ENCODE results near the gene EIF5. TPM values are rescaled to one million over a fixed set of nuclear protein-coding genes. Genes with fewer than 3 reads are reported as not detected.

EIF5 gene
- total RNA-seq, 1 donor from 2014 or later = 192 TPM

DNA sequence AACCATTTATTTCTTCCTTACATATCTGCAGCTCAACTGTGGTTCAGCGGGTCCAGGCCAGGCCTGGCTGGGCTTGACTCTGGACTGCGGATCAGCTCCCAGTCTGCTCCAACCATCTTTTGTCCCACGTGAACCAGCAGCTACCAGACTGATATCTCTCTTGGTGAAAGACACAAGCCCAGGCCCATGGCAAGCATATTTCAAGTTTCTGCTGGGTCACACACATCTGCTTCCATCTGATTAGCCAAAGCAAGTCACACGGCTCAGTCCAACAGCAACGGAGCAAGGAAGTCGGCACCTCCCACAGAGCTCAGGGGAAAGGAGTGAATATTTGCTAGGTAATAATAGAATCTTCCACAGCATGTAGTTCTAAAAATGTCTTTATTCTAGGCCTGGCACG, 26.5 kb downstream of the EIF5 start:
- no peak for ATAC-seq
- no peak for DNase-seq (ENCODE audit: low spot score)

DNA sequence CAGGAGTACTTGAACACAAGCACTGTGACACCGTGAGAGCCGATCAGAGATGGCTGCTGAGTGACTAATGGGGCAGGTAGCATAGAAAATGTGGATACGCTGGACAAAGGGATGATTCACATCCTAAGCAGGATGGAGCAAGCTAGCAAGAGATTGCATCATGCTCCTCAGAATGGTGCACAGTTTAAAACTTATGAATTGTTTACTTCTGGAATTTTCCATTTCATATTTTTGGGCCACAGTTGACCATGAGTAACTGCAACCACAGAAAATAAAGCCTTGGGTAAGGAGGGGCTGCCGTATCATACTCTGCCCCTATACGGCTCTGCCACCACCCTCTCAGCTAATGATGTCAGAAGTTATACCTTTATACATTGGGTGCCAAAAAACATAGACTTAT, 27.8 kb downstream of the EIF5 start:
- DNase-seq (ENCODE audit: low spot score) = no peak
- no peak for ATAC-seq

DNA sequence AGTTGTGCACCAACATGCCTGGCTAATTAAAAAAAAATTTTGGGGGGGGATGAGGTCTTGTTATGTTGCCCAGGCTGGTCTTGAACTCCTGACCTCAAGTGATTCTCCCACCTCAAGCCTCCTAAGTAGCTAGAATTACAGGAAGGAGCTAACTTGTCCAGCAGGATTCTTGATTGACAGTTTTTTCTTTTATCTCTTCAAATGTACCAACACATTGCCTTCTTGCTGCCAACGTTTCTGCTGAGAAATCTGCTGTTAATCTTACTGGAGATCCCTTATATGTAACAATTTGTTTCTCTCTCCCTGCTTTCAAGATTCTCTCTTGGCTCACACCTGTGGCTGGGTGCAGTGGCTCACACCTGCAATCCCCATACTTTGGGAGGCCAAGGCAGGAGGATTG, 28.7 kb downstream of the EIF5 start:
- DNase-seq (ENCODE audit: low spot score) = no peak
- no peak for ATAC-seq

DNA sequence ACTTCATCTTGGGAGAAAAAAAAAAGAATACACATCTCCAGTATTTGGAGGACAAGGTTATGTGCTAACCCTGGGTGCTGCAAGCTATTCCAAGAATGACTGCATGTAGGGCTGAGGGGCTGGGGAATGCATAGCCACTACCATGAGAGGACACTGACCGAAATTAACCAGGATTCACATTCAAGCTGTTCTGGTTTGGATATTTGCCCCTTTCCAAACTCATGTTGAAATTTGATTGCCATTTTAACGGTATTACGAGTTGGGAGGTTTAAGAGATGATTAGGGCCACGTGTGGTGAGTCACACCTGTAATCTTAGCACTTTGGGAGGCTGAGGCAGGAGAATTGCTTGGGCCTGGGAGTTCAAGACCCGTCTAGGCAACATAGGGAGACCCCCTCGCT, 32.7 kb downstream of the EIF5 start:
- ATAC-seq (no peak), DNase-seq (ENCODE audit: low spot score) (no peak)

DNA sequence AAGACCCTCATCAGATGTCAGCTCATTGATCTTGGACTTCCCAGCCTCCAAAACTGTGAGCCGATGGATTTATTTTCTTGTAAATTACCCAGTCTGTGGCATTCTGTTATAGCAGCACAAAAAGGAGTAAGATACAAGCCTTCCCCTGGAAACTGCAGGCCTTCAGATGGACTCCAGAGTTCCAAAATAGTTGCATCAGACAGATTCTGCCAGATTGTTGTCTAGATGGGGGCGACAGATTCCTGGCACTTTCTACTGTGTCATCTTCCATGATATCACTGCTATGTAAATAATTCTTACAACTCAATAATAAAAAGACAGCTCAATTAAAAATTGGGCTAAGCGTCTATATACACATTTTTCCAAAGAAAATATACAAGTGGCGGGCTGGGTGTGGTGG, 34.0 kb downstream of the EIF5 start:
- DNase-seq (ENCODE audit: low spot score) = no peak
- ATAC-seq = no peak

DNA sequence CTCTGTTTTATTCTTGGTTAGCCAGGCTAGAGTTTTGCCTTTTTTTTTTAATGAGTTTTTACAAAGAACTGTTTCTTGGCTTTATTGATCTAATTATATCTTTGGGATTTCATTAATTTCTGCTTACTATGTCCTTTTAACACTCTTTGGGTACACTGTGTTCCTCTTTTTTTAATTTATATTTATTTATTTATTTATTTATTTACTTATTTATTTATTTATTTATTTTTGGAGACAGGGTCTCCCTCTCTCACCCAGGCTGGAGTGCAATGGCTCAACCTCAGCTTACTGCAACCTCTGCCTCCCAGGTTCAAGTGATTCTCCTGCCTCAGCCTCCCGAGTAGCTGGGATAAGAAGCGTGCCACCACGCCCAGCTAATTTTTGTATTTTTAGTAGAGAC, 36.0 kb downstream of the EIF5 start:
- DNase-seq (ENCODE audit: low spot score) (no peak), ATAC-seq (no peak)

DNA sequence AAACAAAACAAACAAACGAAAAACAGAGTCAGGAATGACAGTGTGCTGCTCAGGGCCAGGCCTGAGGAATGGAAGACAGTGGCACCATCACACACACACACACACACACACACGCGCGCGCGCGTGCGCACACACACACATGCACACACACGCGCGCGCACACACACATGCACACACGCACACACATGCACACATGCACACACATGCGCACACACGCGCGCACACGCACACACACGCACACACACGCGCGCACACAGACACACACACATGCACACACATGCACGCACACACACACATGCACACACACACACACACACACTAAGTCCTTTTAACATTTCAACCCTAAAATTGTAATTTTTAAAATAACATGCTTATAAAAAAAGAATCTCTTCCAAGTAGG, 38.0 kb downstream of the EIF5 start:
- DNase-seq (ENCODE audit: low spot score) (no peak), ATAC-seq (no peak)

DNA sequence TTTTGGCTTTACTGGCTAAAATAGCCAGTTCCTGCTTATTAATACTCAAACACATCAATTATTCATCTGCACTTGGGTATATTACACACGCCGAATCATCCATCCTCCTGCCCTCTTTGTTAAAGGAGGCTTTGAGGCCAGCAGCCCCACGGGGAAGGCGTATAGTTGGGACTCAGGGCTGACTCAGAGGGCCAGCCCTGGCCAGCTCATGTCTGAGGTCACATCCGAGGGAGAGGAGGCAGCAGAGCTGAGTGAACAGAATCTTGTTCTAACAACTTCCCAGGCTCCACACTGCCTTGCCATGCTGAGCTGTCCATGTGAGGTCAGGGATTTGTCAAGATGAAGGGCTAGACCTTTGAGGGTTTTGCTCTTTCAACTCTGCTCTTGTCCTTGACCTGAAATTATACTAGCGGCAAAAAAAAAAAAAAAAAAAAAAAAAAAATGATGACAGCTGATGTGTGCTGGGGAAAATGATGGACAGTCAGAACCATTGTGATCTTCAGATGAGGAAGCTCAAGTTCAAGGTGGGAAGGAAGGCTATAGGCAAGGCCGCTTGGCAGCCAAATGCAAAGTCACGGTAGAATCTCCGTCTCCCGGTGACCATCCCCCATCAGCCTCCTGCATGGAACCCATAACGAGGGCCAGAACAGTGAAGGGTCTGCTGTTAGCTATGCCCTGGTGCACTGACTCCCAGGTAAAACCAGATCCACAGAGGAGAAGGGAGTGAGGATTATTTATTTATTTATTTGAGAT, 38.7 kb downstream of the EIF5 start:
- ATAC-seq (no peak), DNase-seq (ENCODE audit: low spot score) (no peak)

DNA sequence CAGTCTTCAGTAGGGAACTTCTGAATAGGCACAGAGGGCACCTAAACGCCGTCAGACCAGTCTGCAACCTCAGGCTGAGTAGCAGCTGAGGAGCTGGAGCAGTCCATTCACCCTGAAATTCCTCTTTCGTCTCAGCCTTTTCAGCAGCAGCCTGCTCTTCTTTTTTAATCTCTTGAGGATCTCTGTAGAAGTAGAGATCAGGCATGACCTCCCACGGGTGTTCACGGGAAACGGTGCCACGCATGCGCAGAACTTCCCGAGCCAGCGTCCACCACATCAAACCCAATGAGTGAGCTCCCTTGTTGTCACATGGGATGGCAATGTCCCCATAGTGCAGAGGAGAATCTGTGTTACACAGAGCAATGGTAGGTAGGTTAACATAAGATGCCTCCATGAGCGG, 40.1 kb downstream of the EIF5 start:
- ATAC-seq (no peak), DNase-seq (ENCODE audit: low spot score) (no peak)

DNA sequence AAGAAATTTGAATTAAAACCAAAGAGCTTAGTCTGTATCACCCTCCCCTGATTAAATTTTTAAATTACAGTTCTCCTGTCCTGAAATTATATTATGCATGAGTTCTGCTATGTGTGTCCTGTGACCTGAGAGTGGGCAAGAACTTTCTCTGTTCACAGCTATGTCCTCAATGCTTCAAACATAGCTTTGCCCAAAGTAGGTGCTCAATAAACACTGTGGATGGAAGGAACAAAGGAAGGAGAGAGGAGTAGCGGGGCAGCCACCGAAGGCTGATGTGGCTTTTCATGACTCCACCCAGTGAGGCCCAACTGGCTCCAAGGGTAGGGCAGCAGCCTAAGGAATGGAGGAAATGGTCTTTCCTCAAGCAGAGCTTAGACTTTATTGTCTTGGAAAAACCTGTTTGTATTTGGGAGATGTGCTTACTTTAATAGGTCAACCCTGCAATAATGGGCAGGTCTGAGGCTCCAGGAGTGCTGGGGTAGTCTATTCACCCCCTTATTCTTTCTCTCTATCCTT, 43.5 kb downstream of the EIF5 start:
- DNase-seq (ENCODE audit: low spot score) = no peak
- ATAC-seq = no peak

DNA sequence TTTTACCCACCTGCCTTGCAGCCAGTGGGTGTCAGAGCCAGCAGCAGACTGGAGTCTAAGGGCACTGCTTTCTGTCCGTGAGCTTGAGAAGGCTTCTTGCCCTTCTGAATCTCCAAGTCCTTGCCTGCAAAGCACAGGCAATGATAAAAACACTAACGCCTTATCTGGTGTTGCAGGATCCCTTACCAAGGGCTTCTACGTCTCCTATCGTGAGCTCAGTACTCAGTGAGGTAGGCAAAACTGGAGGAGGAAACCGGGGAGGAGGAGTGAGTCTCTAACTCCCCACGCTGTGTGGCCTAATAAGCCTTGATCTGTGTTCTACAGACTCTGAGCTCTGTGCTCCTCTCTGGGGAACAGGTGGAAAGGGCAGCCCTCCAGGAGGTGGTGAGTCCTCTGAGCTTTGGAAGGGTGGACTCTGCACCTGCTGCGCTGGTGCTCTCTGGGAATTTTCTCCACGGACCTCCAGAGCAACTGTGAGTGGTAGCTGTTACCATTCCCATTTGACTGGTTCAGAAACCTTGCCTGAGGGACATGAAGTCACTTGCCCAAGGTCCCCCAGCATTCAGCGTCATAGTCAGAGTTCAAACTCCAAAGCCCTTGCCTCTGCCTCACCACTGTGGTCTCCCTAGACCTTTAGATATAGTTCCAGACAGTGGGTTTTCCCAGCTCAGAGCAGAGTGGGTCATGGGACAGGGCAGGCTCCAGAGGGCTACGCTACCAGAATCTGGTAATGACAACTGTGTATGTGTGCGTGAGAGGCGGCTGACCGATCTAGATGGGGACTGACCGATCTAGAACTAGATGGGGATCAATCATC, 44.2 kb downstream of the EIF5 start:
- DNase-seq (ENCODE audit: low spot score) (no peak), ATAC-seq (no peak)

DNA sequence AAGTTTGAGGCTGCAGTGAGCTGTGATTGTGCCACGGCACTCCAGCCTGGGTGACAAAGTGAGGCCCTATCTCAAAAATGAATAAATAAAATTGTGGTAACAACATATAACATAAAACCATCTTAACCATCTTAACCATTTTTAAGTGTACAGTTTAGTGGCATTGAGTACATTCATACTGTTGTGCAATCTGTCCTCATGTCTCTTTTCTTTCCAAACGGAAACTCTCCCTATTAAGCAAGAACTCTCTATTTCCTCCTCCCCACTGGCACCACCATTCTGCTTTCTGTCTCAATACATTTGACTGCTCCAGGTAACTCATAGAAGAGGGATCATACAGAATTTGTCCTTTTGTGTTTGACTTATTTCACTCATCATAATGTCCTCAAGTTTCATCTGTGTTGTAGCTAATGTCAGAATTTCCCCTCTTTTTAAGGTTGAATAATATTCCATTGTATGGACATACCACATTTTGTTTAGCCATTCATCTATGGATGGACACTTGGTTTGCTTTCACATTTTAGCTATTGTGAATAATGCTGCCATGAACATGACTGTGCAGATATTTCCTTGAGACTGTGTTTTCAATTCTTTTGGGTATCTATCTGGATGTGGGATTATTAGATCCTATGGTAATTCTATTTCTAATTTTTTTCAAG, 46.8 kb downstream of the EIF5 start:
- DNase-seq (ENCODE audit: low spot score) = no peak
- no peak for ATAC-seq

DNA sequence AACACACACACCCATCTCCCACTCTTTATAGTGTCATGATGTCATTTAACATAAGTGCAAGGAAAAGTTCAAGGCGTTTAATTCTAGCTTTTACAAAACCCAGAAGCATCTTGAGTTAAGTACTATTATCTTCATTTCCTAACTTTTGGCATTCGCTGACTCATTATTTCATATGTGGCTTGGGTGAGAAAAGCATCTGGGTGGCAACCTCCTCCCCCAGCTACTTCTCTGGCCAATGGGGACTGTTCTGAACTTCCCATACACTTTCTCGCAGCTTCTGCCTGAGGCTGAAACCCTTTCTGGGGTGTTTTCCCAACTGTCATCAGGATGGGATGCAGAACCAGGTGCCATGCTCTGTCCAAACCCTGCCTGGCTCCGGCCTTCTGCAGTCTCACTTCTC, 48.3 kb downstream of the EIF5 start:
- DNase-seq (ENCODE audit: low spot score) (no peak), ATAC-seq (no peak)

DNA sequence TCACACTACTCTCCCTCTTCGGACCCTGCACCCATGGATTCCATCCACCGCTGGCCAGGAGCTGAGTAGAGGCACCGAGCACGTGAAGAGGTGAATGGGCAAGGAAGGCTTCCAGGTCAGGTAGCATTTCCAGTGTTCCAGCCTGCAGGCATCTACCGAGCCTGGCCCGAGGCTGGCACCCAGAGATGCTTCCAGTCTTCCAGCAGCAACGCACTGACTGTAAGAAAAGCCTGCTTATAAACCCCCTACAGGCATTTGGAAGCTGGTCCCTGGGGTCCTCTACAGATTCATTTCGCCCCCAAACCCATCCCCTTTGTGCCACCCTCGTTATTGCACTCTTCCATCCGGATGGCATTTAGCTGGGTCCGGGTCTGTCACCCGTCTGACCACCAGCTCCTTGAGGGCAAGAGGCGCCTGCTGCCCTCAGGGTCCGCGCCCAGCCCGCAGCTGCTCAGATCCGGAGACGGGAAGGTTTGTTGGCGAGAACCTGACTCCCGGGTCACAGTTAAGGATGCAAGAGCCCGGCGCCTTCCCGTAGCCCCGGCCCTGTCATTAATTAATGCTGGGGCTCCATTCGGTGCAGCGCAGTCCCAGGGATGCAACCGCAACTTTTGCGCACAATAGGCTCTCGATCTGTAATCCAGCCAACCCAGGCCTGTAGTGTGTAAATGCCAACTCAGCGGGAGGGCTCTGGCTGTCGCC, 50.6 kb downstream of the EIF5 start:
- DNase-seq (ENCODE audit: low spot score) (no peak), ATAC-seq (peak; percentile 36)

DNA sequence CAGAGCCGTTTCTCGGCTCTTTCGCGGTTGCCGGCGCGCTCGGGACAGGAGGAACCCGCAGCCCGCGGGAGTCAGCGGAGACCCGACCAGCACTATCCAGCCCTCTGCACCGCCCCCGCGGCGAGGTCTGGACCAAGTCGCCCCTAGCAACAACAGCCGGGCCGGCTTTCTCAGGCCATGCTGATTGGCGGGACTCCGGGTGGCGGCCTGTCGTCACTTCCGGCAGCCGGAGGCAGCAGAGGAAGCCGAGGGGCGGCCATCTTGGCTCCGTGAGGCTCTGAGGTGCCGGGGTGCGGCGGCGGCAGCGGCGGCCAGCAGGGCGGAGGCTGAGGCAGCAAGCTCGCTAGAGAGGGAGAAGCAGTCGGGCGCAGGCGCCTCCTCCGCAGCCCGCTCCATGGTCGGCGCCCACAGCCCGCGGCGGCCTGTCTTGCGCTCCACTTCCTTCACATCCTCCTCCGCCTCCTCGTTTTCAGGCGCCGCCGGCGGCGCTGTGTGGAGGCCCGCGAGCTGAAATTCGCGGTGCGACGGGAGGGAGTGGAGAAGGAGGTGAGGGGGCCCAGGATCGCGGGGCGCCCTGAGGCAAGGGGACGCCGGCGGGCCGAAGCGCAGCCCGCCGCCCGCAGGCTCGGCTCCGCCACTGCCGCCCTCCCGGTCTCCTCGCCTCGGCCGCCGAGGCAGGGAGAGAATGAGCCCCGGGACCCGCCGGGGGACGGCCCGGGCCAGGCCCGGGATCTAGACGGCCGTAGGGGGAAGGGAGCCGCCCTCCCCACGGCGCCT, 51.3 kb downstream of the EIF5 start, which contains the start of gene MARK3:
MARK3 (plus strand) TSS at position 264 of the 777 bp plus-strand sequence. CDS start 615 bp downstream, outside the sequence.
- ATAC-seq = peak; percentile 92

DNA sequence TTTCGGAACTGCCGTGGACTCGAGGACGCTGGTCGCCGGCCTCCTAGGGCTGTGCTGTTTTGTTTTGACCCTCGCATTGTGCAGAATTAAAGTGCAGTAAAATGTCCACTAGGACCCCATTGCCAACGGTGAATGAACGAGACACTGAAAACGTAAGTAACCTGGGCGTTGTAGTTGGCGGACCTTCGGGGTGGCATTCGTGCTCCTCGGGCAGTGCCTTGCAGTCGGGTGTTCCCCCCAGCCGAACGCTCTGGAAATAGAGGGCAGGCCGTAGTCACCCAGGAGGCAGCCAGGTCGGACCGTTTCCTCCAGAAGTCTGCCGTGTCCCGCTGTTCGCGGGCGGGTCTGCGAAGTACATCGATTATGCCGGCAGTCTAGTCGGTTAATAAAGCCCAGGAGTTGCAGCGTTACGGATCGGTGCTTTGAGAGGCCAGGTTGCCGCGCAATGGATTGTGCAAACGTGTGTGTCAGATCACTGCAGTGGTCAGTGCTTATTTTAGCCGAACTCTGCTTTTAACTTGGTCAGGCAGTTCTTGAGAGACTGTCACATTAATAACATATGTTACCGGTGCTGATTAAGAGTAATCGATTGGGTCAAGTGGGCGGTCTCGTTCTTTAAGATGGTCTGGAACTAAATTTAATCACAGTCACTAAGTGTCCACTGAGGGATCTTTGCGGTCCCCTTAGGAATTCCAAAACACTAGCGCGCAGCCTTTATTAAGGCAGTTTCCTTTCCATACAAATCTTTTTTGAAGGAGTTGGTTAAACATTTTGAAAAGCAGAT, 52.1 kb downstream of the EIF5 start:
- DNase-seq (ENCODE audit: low spot score) = peak; percentile 58
- peak; percentile 30 for ATAC-seq

More for the DNA sequence above, 51.3 kb downstream of the EIF5 start, which contains the start of gene MARK3:
- peak; percentile 98 for DNase-seq (ENCODE audit: low spot score)

DNA sequence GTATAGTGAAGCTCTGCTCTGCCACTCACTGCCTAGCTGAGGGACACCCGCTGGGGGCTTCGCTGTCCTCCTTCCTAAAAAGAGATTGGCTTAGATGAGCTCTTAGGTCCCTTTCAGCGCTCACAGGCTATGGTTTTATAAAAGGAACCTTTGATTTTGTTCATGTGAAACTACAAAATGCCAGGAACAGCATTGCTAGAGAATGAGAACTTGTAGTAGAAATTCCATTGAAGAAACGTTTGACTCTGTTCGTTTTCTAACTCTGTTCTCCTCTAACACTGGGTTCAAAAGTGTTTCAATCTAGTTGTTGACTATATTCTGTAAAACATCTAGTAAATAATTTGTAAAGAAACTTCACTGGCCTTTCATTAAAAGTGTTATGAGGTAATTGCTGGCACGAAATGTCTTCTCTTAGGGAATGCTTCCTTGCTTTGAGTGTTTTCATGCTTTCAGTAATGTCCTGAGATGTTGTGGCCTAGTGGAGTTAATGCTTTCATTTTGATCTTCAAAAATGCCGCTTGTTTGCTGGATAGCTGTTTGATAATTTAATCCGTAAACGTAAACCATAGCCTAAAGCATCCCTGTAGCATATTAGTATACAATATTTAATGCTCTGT, 52.8 kb downstream of the EIF5 start:
- DNase-seq (ENCODE audit: low spot score) = no peak
- ATAC-seq = no peak

DNA sequence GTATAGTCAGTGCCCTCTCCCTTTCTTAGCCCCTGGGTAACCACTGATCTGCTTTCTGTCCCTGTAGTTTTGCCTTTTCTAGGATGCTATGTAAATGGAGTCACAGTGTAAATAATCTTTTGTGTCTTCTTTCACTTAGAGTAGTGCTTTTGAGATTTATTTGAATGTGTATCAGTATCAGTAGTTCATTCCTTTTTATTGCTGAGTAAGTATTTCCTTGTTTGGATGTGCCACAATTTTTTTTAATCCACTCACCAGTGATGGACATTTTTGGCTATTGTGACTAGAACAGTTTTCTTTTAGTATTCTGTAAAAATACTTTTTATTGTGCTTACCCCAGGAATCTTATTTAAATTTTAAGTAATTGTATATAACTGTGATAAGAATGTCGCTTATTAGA, 54.6 kb downstream of the EIF5 start:
- DNase-seq (ENCODE audit: low spot score) (no peak), ATAC-seq (no peak)

DNA sequence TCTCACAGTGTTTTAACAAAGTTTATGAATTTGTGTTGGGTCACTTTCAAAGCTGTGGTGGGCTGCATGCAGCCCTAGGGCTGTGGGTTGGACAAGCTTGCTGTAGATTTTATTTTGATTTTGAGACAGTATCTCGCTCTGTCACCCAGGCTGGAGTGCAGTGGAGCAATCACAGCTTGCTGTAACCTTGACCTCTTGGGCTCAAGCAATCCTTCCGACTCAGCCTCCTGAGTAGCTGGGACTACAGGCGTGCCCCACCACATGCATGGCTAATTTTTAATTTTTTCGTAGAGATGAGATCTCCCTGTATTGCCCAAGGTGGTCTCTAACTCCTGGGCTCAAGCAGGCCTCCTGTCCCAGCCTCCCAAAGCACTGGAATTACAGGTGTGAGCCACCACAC, 56.6 kb downstream of the EIF5 start:
- ATAC-seq (no peak), DNase-seq (ENCODE audit: low spot score) (peak; percentile 29)

All from left lobe of liver (tissue), 2 donors.